Ishikawa (cell line): ENCODE measurements around the gene TXNDC15.

ENCODE experiments used
- CEBPB ChIP-seq: IDR thresholded peaks from 2 replicates; pipeline ENCODE4 v1.6.1; 2012
- CREB1 ChIP-seq: IDR thresholded peaks from 2 replicates; pipeline ENCODE4 v1.6.1; 2012; ENCODE audit warnings: low read depth
- EGR1 ChIP-seq: IDR thresholded peaks from 2 replicates; pipeline ENCODE4 v1.6.1; 2012
- EP300 ChIP-seq: IDR thresholded peaks from 2 replicates; pipeline ENCODE4 v1.6.1; 2012; ENCODE audit warnings: borderline replicate concordance
- FOXM1 ChIP-seq: IDR thresholded peaks from 2 replicates; pipeline ENCODE4 v1.6.1; 2012; ENCODE audit warnings: low read depth, borderline replicate concordance
- MAX ChIP-seq: IDR thresholded peaks from 2 replicates; pipeline ENCODE4 v1.6.1; 2012
- RAD21 ChIP-seq: IDR thresholded peaks from 2 replicates; pipeline ENCODE4 v1.6.1; 2012; ENCODE audit warnings: low read depth
- REST ChIP-seq: IDR thresholded peaks from 2 replicates; pipeline ENCODE4 v1.6.1; 2012; ENCODE audit warnings: low read depth, mild to moderate bottlenecking
- TCF12 ChIP-seq: IDR thresholded peaks from 2 replicates; pipeline ENCODE4 v1.6.1; 2012; ENCODE audit warnings: low read depth
- TEAD4 ChIP-seq: IDR thresholded peaks from 2 replicates; pipeline ENCODE4 v1.6.1; 2012
- USF1 ChIP-seq: IDR thresholded peaks from 2 replicates; pipeline ENCODE4 v1.6.1; 2012
- YY1 ChIP-seq: IDR thresholded peaks from 2 replicates; pipeline ENCODE4 v1.6.1; 2012; ENCODE audit warnings: low read depth
- ZBTB7A ChIP-seq: IDR thresholded peaks from 2 replicates; pipeline ENCODE4 v1.6.1; 2012; ENCODE audit warnings: low read depth

Gene TXNDC15

GRCh38 chr5:134945041-134945440, 70.9 kb downstream of the TXNDC15 start:
- TF ChIP-seq ZBTB7A = no peak

GRCh38 chr5:134948911-134949310, 74.7 kb downstream of the TXNDC15 start:
- TF ChIP-seq USF1 = no peak
- TF ChIP-seq MAX = no peak
- TF ChIP-seq EP300 = no peak
- TF ChIP-seq YY1 = no peak
- no peak for TF ChIP-seq REST
- TF ChIP-seq CEBPB = no peak
- TF ChIP-seq ZBTB7A = no peak
- TF ChIP-seq FOXM1 = no peak
- TF ChIP-seq RAD21 = no peak
- no peak for TF ChIP-seq CREB1

- no peak for TF ChIP-seq EGR1
- TF ChIP-seq RAD21 = no peak
- TF ChIP-seq CREB1 = no peak
- TF ChIP-seq USF1 = no peak
- no peak for TF ChIP-seq YY1
- TF ChIP-seq MAX = no peak
- TF ChIP-seq REST = no peak
- no peak for TF ChIP-seq CEBPB
- no peak for TF ChIP-seq TCF12
- TF ChIP-seq ZBTB7A = no peak
- TF ChIP-seq FOXM1 = no peak
- TF ChIP-seq EP300 = no peak
- TF ChIP-seq TEAD4 = no peak
Observed at GRCh38 chr5:134949316-134949715, 75.1 kb downstream of the TXNDC15 start.
